ENCODE results near the gene MARCHF2.
"Not testable (repeated sequence)": the region's sequence is repeated elsewhere in the genome, so short reads cannot be mapped to it uniquely, and the experiment has no call there.

The MARCHF2 gene

GRCh38 chr19:8404391-8405151 lies 8.5 kb upstream of the MARCHF2 start:
- H2AFZ ChIP-seq (ENCODE audit: low read length): no peak overlapping the region
- H3K27ac ChIP-seq (ENCODE audit: low read length): no peak overlapping the region
- no peak overlapping the region for H3K4me3 ChIP-seq (ENCODE audit: low read length)
- H3K4me1 ChIP-seq (ENCODE audit: low read length): no peaks in the 10 kb centered on the region
- no peaks in the 10 kb centered on the region for H3K27me3 ChIP-seq (replicated peaks; ENCODE audit: insufficient read depth, low read length)
- H3K4me2 ChIP-seq (ENCODE audit: low read depth, low read length): no peak overlapping the region
- no peak overlapping the region for H3K9ac ChIP-seq (ENCODE audit: low read length)
- no peak for DNase-seq
- H3K9me2 ChIP-seq (replicated peaks; ENCODE audit: insufficient read depth, low read length): no peaks in the 10 kb centered on the region
- no peaks in the 10 kb centered on the region for H4K20me1 ChIP-seq (ENCODE audit: insufficient read depth, low read length)
- H3K36me3 ChIP-seq (replicated peaks; ENCODE audit: insufficient read depth, low read length): peaks cover 3% of the 10 kb centered on the region; the same call in 1 of the 2 replicates
- peaks cover 8% of the 10 kb centered on the region for H3K79me2 ChIP-seq (ENCODE audit: low read length)
- TF ChIP-seq EZH2 (optimal IDR thresholded peaks at IDR 0.05; ENCODE audit: low read depth, low read length) (no peak), CTCF (IDR thresholded peaks at IDR 0.05; ENCODE audit: low read length) (no peak)
- H3F3A ChIP-seq (ENCODE audit: insufficient read depth, low read length): no peaks in the 10 kb centered on the region
- no peaks in the 10 kb centered on the region for H3K9me3 ChIP-seq (replicated peaks; ENCODE audit: insufficient read depth, low read length)

GRCh38 chr19:8410718-8411117 lies 2.4 kb upstream of the MARCHF2 start:
- H3K36me3 ChIP-seq (replicated peaks; ENCODE audit: insufficient read depth, low read length); H3K4me1 ChIP-seq (ENCODE audit: low read length); H3K9me3 ChIP-seq (replicated peaks; ENCODE audit: insufficient read depth, low read length); H4K20me1 ChIP-seq (ENCODE audit: insufficient read depth, low read length); H3K4me3 ChIP-seq (ENCODE audit: low read length); H3K79me2 ChIP-seq (ENCODE audit: low read length); H2AFZ ChIP-seq (ENCODE audit: low read length); H3F3A ChIP-seq (ENCODE audit: insufficient read depth, low read length); H3K4me2 ChIP-seq (ENCODE audit: low read depth, low read length); DNase-seq; H3K27ac ChIP-seq (ENCODE audit: low read length); H3K9ac ChIP-seq (ENCODE audit: low read length); H3K27me3 ChIP-seq (replicated peaks; ENCODE audit: insufficient read depth, low read length); H3K9me2 ChIP-seq (replicated peaks; ENCODE audit: insufficient read depth, low read length): not testable (repeated sequence)

- Histone ChIP-seq H3K79me2 (ENCODE audit: low read length) (no peaks in the 10 kb centered on the region), H3K9ac (ENCODE audit: low read length) (peak overlapping the region; percentile 78), H3K9me3 (replicated peaks; ENCODE audit: insufficient read depth, low read length) (no peaks in the 10 kb centered on the region), H3K4me3 (ENCODE audit: low read length) (peak overlapping the region; percentile 82), H3K4me1 (ENCODE audit: low read length) (peaks cover 3% of the 10 kb centered on the region; the same call in 1 of the 2 replicates), H3K27me3 (replicated peaks; ENCODE audit: insufficient read depth, low read length) (no peaks in the 10 kb centered on the region), H4K20me1 (ENCODE audit: insufficient read depth, low read length) (no peaks in the 10 kb centered on the region), H3K9me2 (replicated peaks; ENCODE audit: insufficient read depth, low read length) (no peaks in the 10 kb centered on the region), H2AFZ (ENCODE audit: low read length) (peak overlapping the region; percentile 99), H3F3A (ENCODE audit: insufficient read depth, low read length) (no peaks in the 10 kb centered on the region), H3K36me3 (replicated peaks; ENCODE audit: insufficient read depth, low read length) (no peaks in the 10 kb centered on the region), H3K4me2 (ENCODE audit: low read depth, low read length) (peak overlapping the region; percentile 93), H3K27ac (ENCODE audit: low read length) (no peak overlapping the region)
- DNase-seq: no peak
- TF ChIP-seq EZH2phosphoT487 (IDR thresholded peaks at IDR 0.05; ENCODE audit: low read length): no peak
- TF ChIP-seq CTCF (IDR thresholded peaks at IDR 0.05; ENCODE audit: low read length): no peak
- no peak for TF ChIP-seq EZH2 (optimal IDR thresholded peaks at IDR 0.05; ENCODE audit: low read depth, low read length)
Measured at GRCh38 chr19:8413629-8413995, 507 bp downstream of the MARCHF2 start.

- H3K9me3 ChIP-seq (replicated peaks; ENCODE audit: insufficient read depth, low read length): no peaks in the 10 kb centered on the region
- no peaks in the 10 kb centered on the region for H3K36me3 ChIP-seq (replicated peaks; ENCODE audit: insufficient read depth, low read length)
- H3K9me2 ChIP-seq (replicated peaks; ENCODE audit: insufficient read depth, low read length): no peaks in the 10 kb centered on the region
- no peaks in the 10 kb centered on the region for H4K20me1 ChIP-seq (ENCODE audit: insufficient read depth, low read length)
- TF ChIP-seq EZH2phosphoT487 (IDR thresholded peaks at IDR 0.05; ENCODE audit: low read length) (no peak), CTCF (IDR thresholded peaks at IDR 0.05; ENCODE audit: low read length) (no peak), EZH2 (optimal IDR thresholded peaks at IDR 0.05; ENCODE audit: low read depth, low read length) (no peak)
- H3K4me2 ChIP-seq (ENCODE audit: low read depth, low read length): no peak overlapping the region
- no peaks in the 10 kb centered on the region for H3K27me3 ChIP-seq (replicated peaks; ENCODE audit: insufficient read depth, low read length)
- DNase-seq: no peak
- no peak overlapping the region for H3K9ac ChIP-seq (ENCODE audit: low read length)
- H3F3A ChIP-seq (ENCODE audit: insufficient read depth, low read length): no peaks in the 10 kb centered on the region
- peaks cover 3% of the 10 kb centered on the region; the same call in 1 of the 2 replicates for H3K4me1 ChIP-seq (ENCODE audit: low read length)
- no peak overlapping the region for H3K27ac ChIP-seq (ENCODE audit: low read length)
- H2AFZ ChIP-seq (ENCODE audit: low read length): no peak overlapping the region
- no peaks in the 10 kb centered on the region for H3K79me2 ChIP-seq (ENCODE audit: low read length)
- H3K4me3 ChIP-seq (ENCODE audit: low read length): no peak overlapping the region
Measured at GRCh38 chr19:8416796-8417195, 3.7 kb downstream of the MARCHF2 start.
